SK-N-SH (cell line): ENCODE data around the gene BPIFA3. TPM values are rescaled to one million over a fixed set of nuclear protein-coding genes. Genes with fewer than 3 reads are reported as not detected.

Experiments
- CTCF ChIA-PET: fragments of 300-600, 350-600 bp; formaldehyde crosslinking; extraction: SDS; loops from one replicate; lab custom pipeline; 2021; lab: Yijun Ruan, JAX
- POLR2A ChIA-PET: fragments of 350-600 bp; sonication (Branson Sonifier 250); formaldehyde crosslinking; extraction: SDS; loops from one replicate; lab custom pipeline; 2020; ENCODE audit warnings: antibody characterized with exemption, inconsistent platforms; lab: Yijun Ruan, JAX
- DNase-seq: peaks from one replicate; pipeline ENCODE4 v3.0.0; 2012
- H2AFZ ChIP-seq: fragments of 200-600 bp; sonication (generic); 2 replicates; pipeline ENCODE4 v1.8.1; 2016; ENCODE audit warnings: antibody characterized with exemption, mild to moderate bottlenecking, low read depth
- H3F3A ChIP-seq: fragments of 200-600 bp; sonication (generic); replicated peaks from 2 replicates; pipeline ENCODE3; 2016; ENCODE audit warnings: antibody characterized with exemption, mild to moderate bottlenecking; ENCODE audit not compliant: insufficient read depth
- H3K27ac ChIP-seq, 2 experiments: fragments of 200-500 bp in 1 of 2; fragments of 200-600 bp in 1 of 2; sonication (Bioruptor generic) in 1 of 2; sonication (generic), shearing (Covaris generic) in 1 of 2; 2 replicates each; pipeline versions ENCODE4 v1.5.1 to v1.6.1; 2014 to 2016; ENCODE audit warnings: low read depth in 2 of 2, inconsistent platforms in 1 of 2, low read length in 1 of 2, mild to moderate bottlenecking in 1 of 2, mixed read lengths in 1 of 2
- H3K27me3 ChIP-seq: fragments of 200-600 bp; sonication (generic), shearing (Covaris generic); 2 replicates; pipeline ENCODE4 v1.6.1; 2016; ENCODE audit warnings: mixed run types; ENCODE audit not compliant: insufficient read depth
- H3K36me3 ChIP-seq, 2 experiments: fragments of 200-500 bp in 1 of 2; fragments of 200-600 bp in 1 of 2; sonication (Bioruptor generic) in 1 of 2; sonication (generic) in 1 of 2; replicated peaks in 1 of 2; 2 replicates each; pipeline versions ENCODE3 to v1.5.1; 2014 to 2016; ENCODE audit warnings: low read length in 1 of 2, mild to moderate bottlenecking in 1 of 2; ENCODE audit not compliant: insufficient read depth in 2 of 2, control insufficient read depth in 1 of 2
- H3K4me1 ChIP-seq, 2 experiments: fragments of 200-500 bp in 1 of 2; fragments of 200-600 bp in 1 of 2; sonication (Bioruptor generic) in 1 of 2; sonication (generic), shearing (Covaris generic) in 1 of 2; 2 replicates each; pipeline versions ENCODE4 v1.5.1 to v1.6.1; 2014 to 2016; ENCODE audit warnings: low read depth in 1 of 2, low read length in 1 of 2, mixed run types in 1 of 2; ENCODE audit not compliant: insufficient read depth in 2 of 2, control insufficient read depth in 1 of 2
- H3K4me2 ChIP-seq: fragments of 200-600 bp; sonication (generic), shearing (Covaris generic); 2 replicates; pipeline ENCODE4 v1.6.1; 2017; ENCODE audit warnings: mixed run types
- H3K4me3 ChIP-seq, 2 experiments: fragments of 200-500 bp in 1 of 2; fragments of 200-600 bp in 1 of 2; sonication (Bioruptor generic) in 1 of 2; sonication (generic), shearing (Covaris generic) in 1 of 2; 2 replicates each; pipeline versions ENCODE4 v1.5.1 to v1.8.1; 2014 to 2016; ENCODE audit warnings: low read depth in 2 of 2, inconsistent platforms in 1 of 2, low read length in 1 of 2, mild to moderate bottlenecking in 1 of 2, mixed read lengths in 1 of 2, moderate library complexity in 1 of 2
- H3K79me2 ChIP-seq: fragments of 200-600 bp; sonication (generic); 2 replicates; pipeline ENCODE4 v1.8.1; 2017; ENCODE audit warnings: mild to moderate bottlenecking; ENCODE audit not compliant: insufficient read depth
- H3K9ac ChIP-seq: fragments of 200-600 bp; sonication (generic); 2 replicates; pipeline ENCODE4 v1.6.1; 2017; ENCODE audit warnings: mixed run types
- H3K9me2 ChIP-seq: fragments of 200-600 bp; sonication (generic); 2 replicates; pipeline ENCODE4 v1.6.1; 2017; ENCODE audit warnings: mixed run types
- H3K9me3 ChIP-seq: fragments of 200-600 bp; sonication (generic); 2 replicates; pipeline ENCODE4 v1.6.1; 2017; ENCODE audit warnings: mixed run types, mild to moderate bottlenecking, moderate library complexity
- H4K20me1 ChIP-seq: fragments of 200-600 bp; sonication (generic); 2 replicates; pipeline ENCODE4 v1.6.1; 2017; ENCODE audit warnings: mild to moderate bottlenecking, mixed run types; ENCODE audit not compliant: insufficient read depth
- CHD2 ChIP-seq: fragments of 150-350 bp; IDR thresholded peaks from 2 replicates; pipeline ENCODE4 v1.6.1; 2018; ENCODE audit warnings: low read length; ENCODE audit not compliant: partially characterized antibody
- FOSL2 ChIP-seq: IDR thresholded peaks from 2 replicates; pipeline ENCODE4 v1.4.0; 2012; ENCODE audit warnings: low read depth, mild to moderate bottlenecking, moderate library complexity, borderline replicate concordance
- FOXJ3 ChIP-seq: sonication (generic); formaldehyde crosslinking; IDR thresholded peaks from 2 replicates; pipeline ENCODE4 v1.5.1; 2020; ENCODE audit warnings: mild to moderate bottlenecking, missing genetic modification reagents
- JUND ChIP-seq: IDR thresholded peaks from 2 replicates; pipeline ENCODE4 v1.4.0; 2012
- RFX5 ChIP-seq: IDR thresholded peaks from 2 replicates; pipeline ENCODE4 v1.6.1; 2012; ENCODE audit warnings: mild to moderate bottlenecking, improper control_type of control experiment, low read length
- RXRA ChIP-seq: IDR thresholded peaks from 2 replicates; pipeline ENCODE4 v1.4.0; 2012; ENCODE audit warnings: low read depth, mild to moderate bottlenecking, borderline replicate concordance
- SIN3A ChIP-seq: IDR thresholded peaks from 2 replicates; pipeline ENCODE4 v1.6.1; 2012; ENCODE audit warnings: low read depth, mild to moderate bottlenecking, low read length, moderate library complexity, borderline replicate concordance
- TAF1 ChIP-seq: IDR thresholded peaks from 2 replicates; pipeline ENCODE4 v1.6.1; 2012; ENCODE audit warnings: low read depth, mild to moderate bottlenecking, low read length, moderate library complexity, borderline replicate concordance
- TCF12 ChIP-seq: IDR thresholded peaks from 2 replicates; pipeline ENCODE4 v1.4.0; 2012
- TEAD4 ChIP-seq: IDR thresholded peaks from 2 replicates; pipeline ENCODE4 v1.4.0; 2012; ENCODE audit warnings: mild to moderate bottlenecking, borderline replicate concordance; ENCODE audit not compliant: insufficient read depth
- YY1 ChIP-seq: IDR thresholded peaks from 2 replicates; pipeline ENCODE4 v1.4.0; 2012; ENCODE audit warnings: low read depth, mild to moderate bottlenecking
- WGBS: methylation state at CpG from one replicate; pipeline ENCODE4 v1.1.6; 2017; ENCODE audit warnings: low lambda C conversion rate; 5-methylcytosine and 5-hydroxymethylcytosine counted together
- polyA plus RNA-seq, 3 experiments: library from polyadenylated mRNA; depleted of rRNA; stranded (reverse); fragments of >200 nt; gene quantifications; 2 replicates each; pipeline ENCODE4 v1.2.3, GENCODE V29; 2012
- TF ChIP-seq, protein P1 (sequence below): fragments of 150-350 bp; IDR thresholded peaks from 2 replicates; pipeline ENCODE4 v1.6.1; 2016; ENCODE audit warnings: mild to moderate bottlenecking, low read depth, low read length
- TF ChIP-seq, protein P2 (sequence below): fragments of 200-600 bp; sonication (generic); IDR thresholded peaks from 2 replicates; pipeline ENCODE4 v1.6.1; 2017; ENCODE audit warnings: antibody characterized with exemption, mild to moderate bottlenecking, moderate library complexity
- TF ChIP-seq, protein P3 (sequence below): IDR thresholded peaks from 2 replicates; pipeline ENCODE4 v1.4.0; 2012; ENCODE audit warnings: low read depth
- TF ChIP-seq, protein P4 (sequence below): IDR thresholded peaks from 2 replicates; pipeline ENCODE4 v1.6.1; 2012; ENCODE audit warnings: mild to moderate bottlenecking, low read depth, low read length, moderate library complexity
- TF ChIP-seq, protein P5 (sequence below): IDR thresholded peaks from 2 replicates; pipeline ENCODE4 v1.4.0; 2012; ENCODE audit warnings: low read depth, borderline replicate concordance

Gene BPIFA3
- polyA plus RNA-seq, 1 of the 3 experiments (the other 2 are of a cell fraction): not detected

DNA sequence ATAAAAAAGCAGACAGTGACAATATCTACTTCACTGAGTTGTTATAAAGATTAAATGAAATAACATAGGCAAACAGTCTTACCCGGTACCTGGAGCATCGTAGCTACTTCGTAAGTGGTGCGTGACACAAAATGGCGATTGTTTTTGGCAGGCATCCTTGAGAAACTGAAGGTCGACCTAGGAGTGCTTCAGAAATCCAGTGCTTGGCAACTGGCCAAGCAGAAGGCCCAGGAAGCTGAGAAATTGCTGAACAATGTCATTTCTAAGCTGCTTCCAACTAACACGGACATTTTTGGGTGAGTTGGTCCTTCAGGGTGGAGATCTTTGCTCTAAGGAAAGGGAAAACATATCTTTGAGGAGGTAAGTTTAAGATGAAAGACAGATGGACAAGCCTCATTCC lies 44.4 kb upstream of the BPIFA3 start (continued):
- TF ChIP-seq, protein P1, sequence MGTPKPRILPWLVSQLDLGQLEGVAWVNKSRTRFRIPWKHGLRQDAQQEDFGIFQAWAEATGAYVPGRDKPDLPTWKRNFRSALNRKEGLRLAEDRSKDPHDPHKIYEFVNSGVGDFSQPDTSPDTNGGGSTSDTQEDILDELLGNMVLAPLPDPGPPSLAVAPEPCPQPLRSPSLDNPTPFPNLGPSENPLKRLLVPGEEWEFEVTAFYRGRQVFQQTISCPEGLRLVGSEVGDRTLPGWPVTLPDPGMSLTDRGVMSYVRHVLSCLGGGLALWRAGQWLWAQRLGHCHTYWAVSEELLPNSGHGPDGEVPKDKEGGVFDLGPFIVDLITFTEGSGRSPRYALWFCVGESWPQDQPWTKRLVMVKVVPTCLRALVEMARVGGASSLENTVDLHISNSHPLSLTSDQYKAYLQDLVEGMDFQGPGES: no peak
- TF ChIP-seq SIN3A (no peak), FOSL2 (no peak), RXRA (no peak), CHD2 (no peak), FOXJ3 (CRISPR knock-in tag) (no peak), YY1 (no peak), JUND (no peak), TAF1 (no peak)
- TF ChIP-seq, protein P2, sequence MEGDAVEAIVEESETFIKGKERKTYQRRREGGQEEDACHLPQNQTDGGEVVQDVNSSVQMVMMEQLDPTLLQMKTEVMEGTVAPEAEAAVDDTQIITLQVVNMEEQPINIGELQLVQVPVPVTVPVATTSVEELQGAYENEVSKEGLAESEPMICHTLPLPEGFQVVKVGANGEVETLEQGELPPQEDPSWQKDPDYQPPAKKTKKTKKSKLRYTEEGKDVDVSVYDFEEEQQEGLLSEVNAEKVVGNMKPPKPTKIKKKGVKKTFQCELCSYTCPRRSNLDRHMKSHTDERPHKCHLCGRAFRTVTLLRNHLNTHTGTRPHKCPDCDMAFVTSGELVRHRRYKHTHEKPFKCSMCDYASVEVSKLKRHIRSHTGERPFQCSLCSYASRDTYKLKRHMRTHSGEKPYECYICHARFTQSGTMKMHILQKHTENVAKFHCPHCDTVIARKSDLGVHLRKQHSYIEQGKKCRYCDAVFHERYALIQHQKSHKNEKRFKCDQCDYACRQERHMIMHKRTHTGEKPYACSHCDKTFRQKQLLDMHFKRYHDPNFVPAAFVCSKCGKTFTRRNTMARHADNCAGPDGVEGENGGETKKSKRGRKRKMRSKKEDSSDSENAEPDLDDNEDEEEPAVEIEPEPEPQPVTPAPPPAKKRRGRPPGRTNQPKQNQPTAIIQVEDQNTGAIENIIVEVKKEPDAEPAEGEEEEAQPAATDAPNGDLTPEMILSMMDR: no peak
- TF ChIP-seq, protein P3, sequence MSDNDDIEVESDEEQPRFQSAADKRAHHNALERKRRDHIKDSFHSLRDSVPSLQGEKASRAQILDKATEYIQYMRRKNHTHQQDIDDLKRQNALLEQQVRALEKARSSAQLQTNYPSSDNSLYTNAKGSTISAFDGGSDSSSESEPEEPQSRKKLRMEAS: no peak

DNA sequence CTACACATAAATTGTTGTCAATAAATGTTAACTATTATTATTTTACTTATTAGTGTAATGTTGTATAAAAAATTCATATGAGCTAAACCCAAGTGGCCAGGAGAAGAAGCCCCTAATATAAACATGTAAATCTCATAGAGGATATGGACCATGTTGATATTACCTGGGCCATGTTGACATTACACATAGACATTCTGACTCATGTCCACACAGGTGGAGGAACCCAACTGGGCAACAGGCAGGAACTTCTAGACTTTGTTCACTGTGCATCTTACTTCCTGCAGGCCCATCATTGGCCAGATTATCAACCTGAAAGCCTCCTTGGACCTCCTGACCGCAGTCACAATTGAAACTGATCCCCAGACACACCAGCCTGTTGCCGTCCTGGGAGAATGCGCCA lies 42.0 kb upstream of the BPIFA3 start:
- 22% methylated on average over 2 of the region's 3 CpGs for WGBS
- Histone ChIP-seq H4K20me1 (no peaks in the 10 kb centered on the region), H3K27me3 (no peaks in the 10 kb centered on the region), H3K27ac (no peak overlapping the region), H3K36me3 (no peaks in the 10 kb centered on the region), H3K4me2 (no peak overlapping the region), H3K4me3 (no peak overlapping the region), H3K9me2 (no peaks in the 10 kb centered on the region), H3K9ac (no peak overlapping the region), H2AFZ (no peak overlapping the region), H3K4me1 (no peaks in the 10 kb centered on the region), H3F3A (no peaks in the 10 kb centered on the region), H3K9me3 (no peaks in the 10 kb centered on the region), H3K79me2 (no peaks in the 10 kb centered on the region)
- TF ChIP-seq RFX5 (no peak), JUND (no peak), TEAD4 (no peak), TCF12 (no peak)
- TF ChIP-seq, protein P4, sequence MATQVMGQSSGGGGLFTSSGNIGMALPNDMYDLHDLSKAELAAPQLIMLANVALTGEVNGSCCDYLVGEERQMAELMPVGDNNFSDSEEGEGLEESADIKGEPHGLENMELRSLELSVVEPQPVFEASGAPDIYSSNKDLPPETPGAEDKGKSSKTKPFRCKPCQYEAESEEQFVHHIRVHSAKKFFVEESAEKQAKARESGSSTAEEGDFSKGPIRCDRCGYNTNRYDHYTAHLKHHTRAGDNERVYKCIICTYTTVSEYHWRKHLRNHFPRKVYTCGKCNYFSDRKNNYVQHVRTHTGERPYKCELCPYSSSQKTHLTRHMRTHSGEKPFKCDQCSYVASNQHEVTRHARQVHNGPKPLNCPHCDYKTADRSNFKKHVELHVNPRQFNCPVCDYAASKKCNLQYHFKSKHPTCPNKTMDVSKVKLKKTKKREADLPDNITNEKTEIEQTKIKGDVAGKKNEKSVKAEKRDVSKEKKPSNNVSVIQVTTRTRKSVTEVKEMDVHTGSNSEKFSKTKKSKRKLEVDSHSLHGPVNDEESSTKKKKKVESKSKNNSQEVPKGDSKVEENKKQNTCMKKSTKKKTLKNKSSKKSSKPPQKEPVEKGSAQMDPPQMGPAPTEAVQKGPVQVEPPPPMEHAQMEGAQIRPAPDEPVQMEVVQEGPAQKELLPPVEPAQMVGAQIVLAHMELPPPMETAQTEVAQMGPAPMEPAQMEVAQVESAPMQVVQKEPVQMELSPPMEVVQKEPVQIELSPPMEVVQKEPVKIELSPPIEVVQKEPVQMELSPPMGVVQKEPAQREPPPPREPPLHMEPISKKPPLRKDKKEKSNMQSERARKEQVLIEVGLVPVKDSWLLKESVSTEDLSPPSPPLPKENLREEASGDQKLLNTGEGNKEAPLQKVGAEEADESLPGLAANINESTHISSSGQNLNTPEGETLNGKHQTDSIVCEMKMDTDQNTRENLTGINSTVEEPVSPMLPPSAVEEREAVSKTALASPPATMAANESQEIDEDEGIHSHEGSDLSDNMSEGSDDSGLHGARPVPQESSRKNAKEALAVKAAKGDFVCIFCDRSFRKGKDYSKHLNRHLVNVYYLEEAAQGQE: no peak
- TF ChIP-seq, protein P5, sequence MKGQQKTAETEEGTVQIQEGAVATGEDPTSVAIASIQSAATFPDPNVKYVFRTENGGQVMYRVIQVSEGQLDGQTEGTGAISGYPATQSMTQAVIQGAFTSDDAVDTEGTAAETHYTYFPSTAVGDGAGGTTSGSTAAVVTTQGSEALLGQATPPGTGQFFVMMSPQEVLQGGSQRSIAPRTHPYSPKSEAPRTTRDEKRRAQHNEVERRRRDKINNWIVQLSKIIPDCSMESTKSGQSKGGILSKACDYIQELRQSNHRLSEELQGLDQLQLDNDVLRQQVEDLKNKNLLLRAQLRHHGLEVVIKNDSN: no peak
- ChIA-PET POLR2A (no interaction called here), CTCF (no interaction called here)
- no peak for DNase-seq
